HG03175 (cell line): ENCODE results near the gene NEK6.

Experiments
- ATAC-seq: cut with Tn5 transposase; IDR thresholded peaks from one replicate; pipeline ENCODE4 v1.9.1; 2021; ENCODE audit warnings: mild to moderate bottlenecking, moderate library complexity; ENCODE audit not compliant: unreplicated experiment

Gene NEK6

DNA sequence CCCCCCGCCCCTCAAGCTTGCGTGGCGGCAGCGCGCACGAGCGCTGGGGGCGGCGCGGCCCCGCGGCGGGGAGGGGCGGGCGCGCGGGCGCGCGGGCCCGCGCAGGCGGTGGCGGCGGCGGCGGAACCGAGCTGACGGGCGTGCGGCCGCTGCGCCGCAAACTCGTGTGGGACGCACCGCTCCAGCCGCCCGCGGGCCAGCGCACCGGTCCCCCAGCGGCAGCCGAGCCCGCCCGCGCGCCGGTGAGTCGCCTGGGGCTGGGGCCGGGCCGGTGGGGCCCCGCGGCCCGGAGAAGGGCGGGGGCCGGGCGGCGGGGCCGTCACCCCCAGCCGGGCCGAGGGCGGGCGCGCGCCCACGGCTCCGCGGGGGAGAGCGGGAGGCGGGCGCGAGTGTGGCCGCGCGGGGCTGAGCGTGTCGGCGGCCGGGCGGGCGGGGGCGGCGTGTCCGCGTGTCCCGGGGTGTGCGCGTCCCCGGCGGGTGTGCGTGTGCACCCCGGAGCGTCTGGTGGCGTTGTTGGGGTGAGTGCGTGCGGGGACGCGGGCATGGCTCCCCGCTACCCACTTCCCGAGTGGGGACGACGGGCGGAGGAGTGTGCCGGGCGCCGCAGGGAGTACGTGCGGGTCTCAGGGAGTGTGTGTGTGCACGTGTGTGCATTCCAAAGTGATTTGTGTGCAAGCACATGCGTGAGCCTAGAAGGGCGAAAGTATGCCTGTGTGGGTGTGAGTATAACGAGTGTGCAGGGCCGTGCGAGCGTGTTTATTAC is at the start of gene NEK6:
TSS of gene NEK6 (plus strand) at position 106 of the 763 bp plus-strand sequence. CDS start 44,016 bp downstream, outside the sequence.
- ATAC-seq = no peak

- no peak for ATAC-seq
These were observed 49.2 kb upstream of the NEK6 start for GRCh38 chr9:124208571-124208970.

GRCh38 chr9:124209279-124209678 is 48.5 kb upstream of the NEK6 start:
- no peak for ATAC-seq

GRCh38 chr9:124209774-124210173 is 48.0 kb upstream of the NEK6 start:
- ATAC-seq = no peak

GRCh38 chr9:124210697-124211096 is 47.1 kb upstream of the NEK6 start:
- peak; percentile 58 for ATAC-seq

DNA sequence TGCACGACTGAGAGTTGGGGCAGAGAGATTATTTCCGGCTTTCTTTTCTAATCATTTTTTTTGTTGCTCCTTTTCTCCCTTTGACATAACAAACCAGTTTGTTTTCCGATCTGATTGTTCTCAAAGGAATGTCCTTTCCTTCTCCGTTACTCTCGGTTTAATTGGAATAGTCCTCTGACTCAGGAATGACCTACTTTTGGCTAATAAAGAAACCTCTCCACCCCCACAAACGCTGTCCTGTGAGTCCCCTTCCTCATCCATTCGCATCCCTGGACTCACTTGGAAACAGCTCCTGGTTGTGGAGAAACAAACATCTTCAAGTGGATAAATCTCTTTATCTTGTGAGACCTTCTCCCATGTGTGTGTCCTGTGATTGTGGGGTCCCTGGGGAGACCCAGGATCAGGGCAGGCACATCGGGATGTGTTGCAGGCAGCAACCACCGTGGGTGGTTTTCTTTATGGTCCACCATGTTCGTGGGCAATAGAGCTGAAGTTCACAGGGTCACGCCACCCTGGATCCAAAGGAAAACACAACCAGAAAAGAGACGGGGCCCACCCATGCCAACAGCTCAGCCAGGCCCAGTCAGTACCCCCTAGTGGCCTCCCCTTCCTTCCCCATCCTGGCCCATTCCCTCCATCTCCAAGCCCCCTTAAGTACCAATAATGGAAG is 45.2 kb upstream of the NEK6 start:
- ATAC-seq = no peak

DNA sequence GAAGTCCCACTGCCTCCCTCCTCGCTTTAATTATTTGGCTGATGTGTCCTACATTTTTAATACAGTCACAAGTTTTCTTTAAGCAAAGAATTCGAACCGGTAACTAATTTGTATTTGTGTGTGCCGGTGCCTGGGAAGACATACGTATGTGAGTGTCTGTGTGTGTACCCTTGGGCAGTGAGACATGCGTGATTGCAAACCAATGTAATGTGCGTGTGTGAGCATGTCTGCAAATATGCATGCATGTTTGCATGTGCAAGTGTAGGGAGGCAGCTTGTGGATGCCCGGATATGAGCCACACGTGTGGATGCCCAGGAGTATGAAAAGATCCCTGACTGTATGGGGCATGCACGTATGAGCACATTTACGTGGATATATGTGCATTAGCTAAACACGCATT is 44.4 kb upstream of the NEK6 start:
- no peak for ATAC-seq

DNA sequence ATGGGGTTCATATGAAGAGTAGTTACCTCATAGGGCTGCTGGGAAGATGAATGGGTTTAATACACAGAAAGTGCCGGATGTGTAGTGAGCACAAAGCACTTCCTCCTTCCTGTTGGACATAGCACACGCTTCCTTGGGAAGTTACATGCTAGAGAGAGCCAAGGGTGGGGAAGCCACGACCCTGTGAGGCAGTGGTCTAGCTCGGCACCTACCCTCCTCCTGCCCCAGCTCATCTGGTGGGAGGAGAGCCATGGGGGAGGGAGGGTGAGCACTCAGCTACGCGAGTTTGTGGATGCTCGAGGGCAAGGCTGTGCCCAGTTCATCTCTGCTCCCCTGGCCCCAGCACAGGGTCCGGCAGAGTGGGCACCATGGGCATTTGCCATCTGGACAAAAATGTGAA is 43.6 kb upstream of the NEK6 start:
- ATAC-seq = no peak

- ATAC-seq = no peak
These were observed 43.0 kb upstream of the NEK6 start for GRCh38 chr9:124214596-124215367.

DNA sequence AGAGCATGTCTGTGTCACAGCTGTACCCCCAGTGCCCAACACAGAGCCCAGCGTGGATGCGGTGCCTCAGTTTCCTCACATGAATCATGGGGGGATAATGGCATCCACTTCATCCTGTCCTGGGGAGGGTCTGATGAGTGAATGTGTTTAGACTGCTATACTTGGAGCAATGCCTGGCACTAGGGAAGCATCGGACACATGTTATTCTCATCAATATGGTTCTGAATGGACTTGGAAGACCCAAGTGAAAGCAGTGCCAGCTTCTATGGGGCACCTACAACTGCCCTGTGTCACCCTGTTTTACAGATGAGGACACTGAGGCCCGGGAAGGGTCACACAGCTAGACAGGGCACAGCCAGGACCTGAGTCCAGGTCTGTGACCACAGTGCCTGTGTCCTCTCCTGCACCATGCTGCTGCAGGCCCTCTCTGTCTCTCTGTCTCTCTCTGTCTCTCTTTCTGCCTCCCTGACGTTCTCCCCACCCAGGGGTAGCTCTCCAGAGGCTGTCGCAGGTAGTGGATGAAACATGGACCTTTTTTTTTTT is 42.3 kb upstream of the NEK6 start:
- ATAC-seq = no peak

GRCh38 chr9:124215956-124216355 is 41.8 kb upstream of the NEK6 start:
- ATAC-seq = no peak

DNA sequence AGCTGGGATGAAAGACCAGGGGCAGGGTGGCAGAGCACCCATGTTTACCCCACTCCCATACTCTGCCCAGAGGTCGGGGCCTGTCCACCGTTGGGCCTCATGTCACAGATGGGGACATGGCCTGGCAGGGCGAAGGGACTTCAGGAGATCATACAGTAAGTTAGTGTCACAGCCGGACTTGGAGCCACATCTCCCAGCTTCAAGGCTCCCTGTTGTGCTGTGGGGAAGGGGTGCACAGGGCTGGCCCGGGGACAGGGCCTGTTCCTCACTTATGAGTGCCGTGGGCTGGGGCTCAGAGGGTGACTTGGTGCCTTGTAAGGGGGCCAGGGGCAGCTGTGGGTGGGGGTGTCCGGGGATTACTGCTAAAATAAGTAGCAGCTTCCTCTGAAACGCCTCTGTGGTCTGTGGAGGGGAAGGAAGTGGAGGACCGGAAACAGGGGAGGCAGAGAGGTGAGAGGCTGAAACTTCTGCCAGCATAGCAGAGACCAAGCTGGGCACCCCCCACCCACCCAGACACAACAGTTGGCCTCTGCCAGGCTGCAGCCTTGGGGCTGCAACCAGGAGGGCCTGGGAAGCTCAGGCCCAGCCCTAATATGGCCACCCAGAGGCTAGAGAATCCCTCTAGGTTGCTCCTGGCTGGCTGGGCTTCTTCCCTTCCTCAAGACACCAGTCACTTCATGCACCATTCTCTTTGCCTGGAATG is 41.1 kb upstream of the NEK6 start:
- peak; percentile 28 for ATAC-seq

DNA sequence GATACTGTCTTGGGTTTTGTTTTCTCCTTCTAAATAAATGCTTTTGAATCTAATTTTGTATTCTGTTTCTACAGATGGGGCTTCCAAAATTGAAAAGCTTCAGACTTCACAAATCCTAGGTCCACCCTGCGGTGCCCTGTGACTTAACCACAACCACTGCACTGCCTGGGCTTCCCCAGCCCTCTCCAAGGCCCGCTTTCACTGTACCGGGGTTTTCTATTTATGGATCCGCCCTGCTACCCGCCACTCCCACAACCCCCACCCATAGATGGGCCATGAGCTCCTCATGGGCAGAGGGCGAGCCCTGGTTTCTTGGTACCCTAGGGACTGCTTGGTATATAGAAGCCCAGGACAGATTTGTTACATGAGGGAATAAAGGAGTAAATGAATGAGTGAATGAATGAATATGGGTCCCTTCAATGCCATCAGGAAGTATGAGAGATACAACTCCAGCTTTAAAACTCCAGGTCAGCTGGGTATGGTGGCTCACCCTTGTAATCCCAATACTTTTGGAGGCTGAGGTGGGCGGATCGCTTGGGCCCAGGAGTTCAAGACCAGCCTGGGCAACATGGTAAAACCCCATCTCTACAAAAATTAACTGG is 39.8 kb upstream of the NEK6 start:
- ATAC-seq = no peak

DNA sequence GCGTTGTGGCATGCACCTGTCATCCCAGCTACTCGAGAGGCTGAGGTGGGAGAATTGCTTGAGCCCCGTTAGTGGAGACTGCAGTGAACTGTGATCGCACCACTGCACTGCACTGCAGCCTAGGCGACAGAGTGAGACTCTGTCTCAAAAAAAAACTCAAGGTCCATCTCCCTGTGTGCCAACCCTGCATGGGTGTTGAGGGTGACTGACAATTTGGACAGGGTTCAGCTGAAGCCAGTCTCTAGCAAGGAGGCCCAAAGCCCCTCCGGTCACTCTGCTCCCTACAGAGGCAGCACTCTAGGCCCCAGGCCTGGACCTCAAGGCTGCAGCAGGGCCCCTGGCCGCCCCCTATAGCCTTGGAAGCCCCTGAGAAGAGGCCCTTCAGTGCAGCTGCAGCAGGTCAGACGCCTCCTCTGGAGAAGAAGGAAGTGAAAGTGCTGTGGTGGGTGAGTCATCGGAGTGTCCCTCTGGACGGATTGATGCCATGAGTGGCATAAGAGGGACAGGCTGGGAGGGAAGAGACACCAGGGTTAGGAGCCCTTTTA is 39.2 kb upstream of the NEK6 start:
- peak; percentile 72 for ATAC-seq

DNA sequence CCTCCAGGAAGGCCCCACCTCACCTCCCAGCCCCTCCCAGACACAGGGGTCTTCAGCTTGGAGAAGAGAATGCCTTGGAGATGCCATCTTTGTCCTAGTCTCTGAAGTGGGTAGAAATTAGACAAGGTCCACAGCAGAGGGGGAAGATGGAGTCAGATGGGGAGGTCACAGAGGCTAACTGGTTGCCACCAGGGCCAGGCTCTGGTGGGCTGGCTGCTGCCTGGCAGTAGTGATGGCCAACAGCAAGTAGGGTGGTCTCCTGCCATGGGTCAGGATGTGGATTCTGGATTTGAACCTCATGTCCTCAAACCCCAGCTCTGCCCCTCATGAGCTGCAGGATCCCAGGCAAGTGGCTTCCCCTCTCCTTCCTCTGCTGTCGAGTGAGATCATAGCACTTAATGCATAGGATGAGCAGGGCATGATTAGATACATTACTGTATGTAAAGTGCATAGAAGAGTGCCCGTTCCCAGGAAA is 38.7 kb upstream of the NEK6 start:
- ATAC-seq = peak; percentile 24

DNA sequence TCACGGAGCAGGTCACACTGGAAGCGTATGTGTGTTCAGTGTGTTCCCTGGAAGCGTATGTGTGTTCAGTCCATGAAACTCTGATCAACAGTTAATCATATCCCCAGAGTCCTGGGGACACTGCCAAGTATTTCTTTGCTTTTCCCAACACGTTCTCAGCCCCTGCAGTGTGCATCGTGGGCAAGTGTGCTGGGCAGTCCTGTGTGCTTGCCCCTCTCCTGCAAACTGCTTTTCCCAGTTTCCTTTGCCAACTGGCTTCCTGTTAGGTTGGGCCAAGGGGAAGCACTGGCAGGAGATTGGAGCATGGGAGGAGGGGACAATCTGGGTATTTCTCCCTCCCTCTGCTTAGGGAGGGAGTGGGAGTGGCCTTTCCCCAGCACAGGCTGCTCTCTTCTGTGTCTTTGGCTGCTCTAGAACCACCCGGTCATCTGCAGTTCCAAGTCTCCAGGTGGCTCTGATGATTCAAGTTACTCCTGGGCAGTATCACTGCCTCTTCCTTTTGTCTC is 36.8 kb upstream of the NEK6 start:
- ATAC-seq = no peak

GRCh38 chr9:124221676-124222075 is 36.1 kb upstream of the NEK6 start:
- no peak for ATAC-seq

- no peak for ATAC-seq
These were observed 35.6 kb upstream of the NEK6 start for GRCh38 chr9:124222109-124222508.

- ATAC-seq = no peak
These were observed 34.6 kb upstream of the NEK6 start for GRCh38 chr9:124222918-124223720.
